Stimulated activated CD8-positive, alpha-beta memory T cell treated with anti-CD3 and anti-CD28 coated beads, Interleukin-4, amount 100 ng/mL, for 48 hours (primary cell): ENCODE measurements around the gene FAM210B.
"Not testable (repeated sequence)": the region's sequence is repeated elsewhere in the genome, so short reads cannot be mapped to it uniquely, and the experiment has no call there.

Experiments
- DNase-seq: peaks from one replicate; pipeline ENCODE4 v3.0.0-alpha.2; 2020

Gene FAM210B, protein sequence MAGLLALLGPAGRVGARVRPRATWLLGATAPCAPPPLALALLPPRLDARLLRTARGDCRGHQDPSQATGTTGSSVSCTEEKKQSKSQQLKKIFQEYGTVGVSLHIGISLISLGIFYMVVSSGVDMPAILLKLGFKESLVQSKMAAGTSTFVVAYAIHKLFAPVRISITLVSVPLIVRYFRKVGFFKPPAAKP

GRCh38 chr20:56358600-56359211 lies at the start of gene FAM210B:
Gene FAM210B (plus strand): TSS chr20:56358974. CDS start chr20:56359006, 32 bp downstream.
- DNase-seq = peak; percentile 86

GRCh38 chr20:56316051-56316450 lies 42.7 kb upstream of the FAM210B start:
- DNase-seq = no peak

DNA sequence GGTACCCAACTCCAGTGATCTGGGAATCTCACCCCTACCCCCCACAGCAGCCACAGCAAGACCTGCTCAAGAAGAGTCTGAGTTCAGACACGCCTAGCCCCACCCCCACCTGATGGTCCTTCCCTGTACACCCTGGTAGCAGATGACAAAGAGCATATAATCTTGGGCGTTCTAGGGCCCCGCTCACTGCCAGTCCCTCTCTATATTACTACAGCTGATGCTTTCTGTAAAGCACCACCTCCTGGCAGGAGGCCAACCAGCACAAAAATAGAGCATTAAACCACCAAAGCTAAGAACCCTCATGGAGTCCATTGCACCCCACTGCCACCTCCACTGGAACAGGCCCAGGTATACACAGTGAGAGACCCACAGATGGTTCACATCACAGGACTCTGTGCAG lies 42.3 kb upstream of the FAM210B start:
- no peak for DNase-seq

DNA sequence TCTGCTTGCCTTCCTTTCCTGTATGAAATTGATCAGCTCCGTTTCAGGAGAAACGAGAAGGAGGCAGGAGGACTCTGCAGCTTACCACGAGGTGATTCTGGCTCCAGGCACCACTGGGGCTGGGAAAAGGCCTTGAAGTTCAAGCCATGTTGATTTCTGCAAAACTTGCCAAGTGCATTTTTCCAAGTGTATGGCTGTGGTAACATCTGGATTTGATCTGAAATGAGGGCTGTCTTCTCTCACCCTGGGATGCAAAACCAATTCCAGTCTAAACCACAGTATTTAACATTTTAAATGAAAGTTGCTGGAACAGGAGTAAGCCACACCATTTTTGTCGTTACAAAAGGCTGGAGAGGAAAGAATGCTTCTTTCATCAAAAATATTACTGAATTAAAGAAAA lies 36.1 kb upstream of the FAM210B start:
- no peak for DNase-seq

DNA sequence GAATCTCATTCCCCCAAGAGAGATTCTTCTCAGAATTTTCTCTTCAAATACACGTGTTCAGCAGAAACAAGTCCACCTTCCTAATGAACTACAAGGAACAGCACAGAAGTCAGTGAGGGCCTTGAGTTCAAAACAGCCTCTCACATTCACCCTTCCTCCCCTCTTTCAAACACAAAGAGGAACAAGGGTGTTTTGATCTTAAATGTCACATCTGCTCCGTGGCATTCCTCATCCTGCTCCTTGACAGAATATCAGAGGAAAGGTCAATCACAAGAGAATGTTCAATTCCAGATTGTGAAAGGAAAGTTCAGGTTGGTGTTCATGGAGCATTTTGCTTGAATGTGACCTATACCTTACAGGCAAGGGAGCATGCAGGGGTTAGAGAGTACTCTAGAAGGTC lies 35.6 kb upstream of the FAM210B start:
- no peak for DNase-seq

DNA sequence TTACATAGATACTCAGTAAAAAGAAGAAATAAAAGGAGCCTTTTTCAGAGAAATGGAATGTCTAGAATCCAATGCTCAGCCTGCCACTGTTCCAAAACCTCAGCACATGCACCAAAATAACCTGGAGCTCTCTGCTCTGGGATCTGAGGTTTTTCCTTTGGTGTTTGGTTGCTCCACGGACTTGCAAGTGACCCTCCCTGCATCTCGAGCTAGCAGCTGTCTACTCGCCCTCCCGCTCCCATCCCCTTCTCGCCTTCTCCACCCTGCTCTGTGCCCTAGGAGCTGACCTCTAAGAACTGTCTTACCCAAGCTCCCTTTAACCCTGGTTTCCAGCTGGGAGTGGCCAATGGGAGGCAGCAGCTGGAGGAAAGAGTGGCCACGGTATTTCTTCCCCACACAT lies 35.1 kb upstream of the FAM210B start:
- DNase-seq = no peak

GRCh38 chr20:56324806-56325205 lies 34.0 kb upstream of the FAM210B start:
- DNase-seq = no peak

GRCh38 chr20:56328861-56329260 lies 29.9 kb upstream of the FAM210B start:
- DNase-seq = no peak

DNA sequence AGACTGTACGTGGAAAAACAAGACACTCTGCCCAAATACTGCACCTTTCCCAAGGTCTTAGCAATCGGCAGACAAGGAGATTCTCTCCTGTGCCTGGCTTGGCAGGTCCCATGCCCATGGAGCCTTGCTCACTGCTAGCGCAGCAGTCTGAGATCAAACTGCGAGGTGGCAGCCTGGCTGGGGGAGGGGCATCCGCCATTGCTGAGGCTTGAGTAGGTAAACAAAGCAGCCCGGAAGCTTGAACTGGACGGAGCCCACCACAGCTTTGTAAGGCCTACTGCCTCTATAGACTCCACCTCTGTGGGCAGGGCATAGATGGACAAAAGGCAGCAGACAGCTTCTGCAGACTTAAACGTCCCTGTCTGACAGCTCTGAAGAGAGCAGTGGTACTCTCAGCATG lies 22.1 kb upstream of the FAM210B start:
- not testable (repeated sequence) for DNase-seq

GRCh38 chr20:56342783-56343182 lies 16.0 kb upstream of the FAM210B start:
- no peak for DNase-seq

- peak; percentile 77 for DNase-seq
Observed at GRCh38 chr20:56343861-56344381, 14.9 kb upstream of the FAM210B start.

DNA sequence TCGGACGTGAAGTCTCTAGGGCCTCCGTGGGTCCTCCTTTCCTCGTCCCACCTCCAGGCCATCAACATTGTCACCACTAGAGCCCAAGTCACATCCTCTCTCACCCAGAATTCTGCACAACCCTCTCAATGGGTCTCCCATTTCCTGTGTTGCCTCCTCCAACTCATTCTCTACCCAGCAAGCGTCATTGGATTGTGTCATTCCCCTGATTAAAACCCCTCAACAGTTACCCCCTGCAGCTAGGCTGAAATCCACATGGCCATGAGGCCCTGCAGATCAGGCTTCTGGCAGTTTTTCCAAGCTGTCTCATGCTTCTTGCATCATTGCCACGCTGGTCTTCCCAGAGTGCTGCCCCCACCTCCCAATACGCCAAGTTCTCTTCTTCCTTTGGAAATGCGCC lies 12.9 kb upstream of the FAM210B start:
- DNase-seq = no peak

DNA sequence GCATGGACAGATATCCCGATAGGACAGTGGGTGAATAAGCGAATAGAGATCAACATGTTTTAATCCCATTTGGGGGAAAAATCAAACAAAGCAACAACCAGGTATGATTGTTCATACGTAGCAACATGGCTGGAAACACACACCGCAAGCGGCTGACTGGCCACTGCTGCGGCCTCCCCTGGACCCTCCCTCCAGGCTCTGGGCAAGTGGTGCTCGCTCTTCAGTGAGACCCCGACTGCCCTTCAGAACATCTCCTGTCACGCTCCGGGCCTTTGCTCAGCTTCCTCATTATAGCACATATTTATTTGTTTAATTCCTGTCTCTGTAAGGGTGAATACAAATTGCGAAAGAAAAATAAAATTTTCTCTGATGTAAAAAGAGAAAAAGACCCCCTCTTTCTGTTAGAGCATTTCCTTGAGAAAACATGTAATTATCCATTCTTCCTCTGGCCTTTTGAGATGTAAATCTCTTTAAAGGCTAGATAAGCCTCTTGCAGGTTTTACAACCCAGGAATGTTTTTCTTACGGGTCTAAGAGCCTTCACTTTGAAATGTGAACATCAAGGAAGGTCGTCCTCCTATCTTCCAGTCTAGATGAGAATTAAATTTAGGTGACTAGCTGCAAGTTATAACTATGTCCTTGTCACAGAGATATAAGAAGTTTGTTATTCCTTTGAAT lies 11.0 kb upstream of the FAM210B start:
- no peak for DNase-seq

- DNase-seq = no peak
Observed at GRCh38 chr20:56348305-56348693, 10.5 kb upstream of the FAM210B start.

GRCh38 chr20:56348746-56349145 lies 10.0 kb upstream of the FAM210B start:
- DNase-seq = no peak

DNA sequence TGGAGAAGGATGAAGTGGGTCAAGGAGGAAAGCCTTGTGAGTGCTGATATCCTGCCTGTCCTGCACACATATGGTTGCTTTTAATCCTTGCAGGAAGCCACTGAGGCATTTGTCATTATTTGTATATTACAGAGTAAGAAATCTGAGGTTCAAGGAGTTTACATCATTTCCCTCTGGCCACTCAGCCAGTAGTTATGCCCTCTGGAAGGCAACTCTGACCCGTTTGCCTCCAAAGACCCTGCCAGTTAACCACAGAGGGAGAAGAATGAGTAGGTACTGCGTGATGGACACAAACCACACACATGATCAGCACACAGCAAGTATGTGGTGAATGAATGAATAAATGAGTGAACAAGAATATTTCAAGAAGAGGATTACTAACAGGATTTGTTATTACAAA lies 7.9 kb upstream of the FAM210B start:
- DNase-seq = no peak

- DNase-seq = no peak
Observed at GRCh38 chr20:56352345-56353055, 6.3 kb upstream of the FAM210B start.

GRCh38 chr20:56353356-56353755 lies 5.4 kb upstream of the FAM210B start:
- no peak for DNase-seq

GRCh38 chr20:56358070-56358469 lies 704 bp upstream of the FAM210B start:
- no peak for DNase-seq

- peak; percentile 39 for DNase-seq
Observed at GRCh38 chr20:56359212-56360132, 698 bp downstream of the FAM210B start.

DNA sequence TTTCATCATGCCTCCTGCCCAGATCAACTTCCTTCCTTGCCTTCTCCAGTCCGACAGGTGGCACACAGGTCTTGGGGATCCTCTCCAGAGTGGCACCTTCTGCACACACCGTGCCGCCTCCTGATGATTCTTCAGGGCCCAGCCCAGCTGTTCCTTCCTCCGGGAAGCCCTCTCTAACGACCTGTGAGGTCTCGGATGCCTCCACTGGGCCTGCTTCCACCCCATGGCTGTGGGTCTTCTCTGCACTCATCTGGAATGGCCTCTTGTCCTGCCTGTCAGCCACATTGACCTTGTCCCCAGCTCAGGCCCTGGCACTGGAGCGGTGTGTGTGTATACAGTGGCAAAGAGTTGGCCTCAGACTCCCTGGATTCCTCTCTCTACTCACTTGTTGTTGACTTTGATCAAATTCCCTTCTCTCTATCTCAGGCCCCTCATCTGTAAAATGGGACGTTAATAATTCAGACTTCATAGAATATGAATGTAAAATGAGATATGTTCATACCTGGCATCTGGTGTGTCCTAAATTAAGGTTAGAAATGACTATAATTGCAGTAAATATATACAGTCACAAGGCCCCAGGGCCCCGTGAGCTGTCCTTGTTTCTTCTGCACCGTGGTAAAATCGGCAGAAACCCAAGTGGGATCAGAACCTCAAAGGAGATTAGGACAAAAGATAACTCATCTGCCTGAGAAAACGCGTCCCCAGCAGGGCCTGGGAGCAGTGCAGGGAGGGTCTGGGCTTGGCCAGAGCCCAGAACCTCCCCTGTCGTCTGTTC lies 1.5 kb downstream of the FAM210B start:
- DNase-seq = no peak

GRCh38 chr20:56360908-56361205 lies 2.1 kb downstream of the FAM210B start:
- no peak for DNase-seq
